Activated CD8-positive, alpha-beta memory T cell treated with anti-CD3 and anti-CD28 coated beads, Interleukin-2, amount 50 U/mL, for 24 hours (primary cell): ENCODE data around the gene GIT1.

Experiments
- DNase-seq: peaks from one replicate; pipeline ENCODE4 v3.0.0-alpha.2; 2020; ENCODE audit errors: extremely low read depth

The GIT1 gene

GRCh38 chr17:29615492-29616299, 26.2 kb upstream of the GIT1 start:
- DNase-seq = no peak

DNA sequence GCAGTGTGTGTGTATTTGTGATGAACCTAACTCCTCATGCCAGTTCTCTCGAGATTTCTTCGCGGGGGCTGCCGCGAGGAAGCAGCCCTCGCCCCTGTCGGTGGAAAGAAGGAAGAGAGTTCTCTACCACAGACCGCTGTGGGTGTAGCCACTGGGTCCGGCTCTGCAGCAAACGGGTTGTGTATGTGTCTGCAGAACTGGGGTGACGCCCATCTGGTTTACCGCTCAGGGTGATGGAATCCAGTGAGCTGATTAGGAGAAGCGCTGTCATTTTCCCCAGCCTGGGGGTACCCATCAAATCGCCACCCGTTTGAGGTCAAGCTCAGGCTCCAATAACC, 25.6 kb upstream of the GIT1 start:
- DNase-seq = no peak

- no peak for DNase-seq
These were observed 25.1 kb upstream of the GIT1 start for GRCh38 chr17:29614349-29615047.

- DNase-seq = no peak
These were observed 24.4 kb upstream of the GIT1 start for GRCh38 chr17:29613856-29614255.

GRCh38 chr17:29613352-29613837, 23.9 kb upstream of the GIT1 start:
- peak; percentile 78 for DNase-seq

- DNase-seq = no peak
These were observed 23.2 kb upstream of the GIT1 start for GRCh38 chr17:29612404-29613280.

- DNase-seq = no peak
These were observed 22.6 kb upstream of the GIT1 start for GRCh38 chr17:29612094-29612403.

- no peak for DNase-seq
These were observed 22.1 kb upstream of the GIT1 start for GRCh38 chr17:29611351-29612093.

DNA sequence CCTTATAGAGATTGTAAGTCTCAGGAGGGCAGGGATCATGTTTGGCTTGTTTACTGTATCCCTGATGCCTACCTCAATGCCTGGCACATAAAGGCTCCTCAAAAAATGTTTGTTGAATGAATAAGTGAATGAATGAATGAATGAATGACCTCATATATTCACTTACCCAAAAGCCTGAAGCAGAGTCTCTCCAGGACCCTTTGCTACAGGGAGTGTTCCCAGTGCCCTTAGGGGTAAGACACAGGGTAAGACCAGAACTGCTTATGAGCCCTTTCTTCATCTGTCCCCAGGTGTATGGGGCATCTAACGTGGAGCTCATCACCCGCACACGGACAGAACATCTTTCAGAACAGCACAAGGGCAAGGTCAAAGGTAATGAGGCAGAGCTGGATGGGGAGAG, 20.9 kb upstream of the GIT1 start:
- no peak for DNase-seq

DNA sequence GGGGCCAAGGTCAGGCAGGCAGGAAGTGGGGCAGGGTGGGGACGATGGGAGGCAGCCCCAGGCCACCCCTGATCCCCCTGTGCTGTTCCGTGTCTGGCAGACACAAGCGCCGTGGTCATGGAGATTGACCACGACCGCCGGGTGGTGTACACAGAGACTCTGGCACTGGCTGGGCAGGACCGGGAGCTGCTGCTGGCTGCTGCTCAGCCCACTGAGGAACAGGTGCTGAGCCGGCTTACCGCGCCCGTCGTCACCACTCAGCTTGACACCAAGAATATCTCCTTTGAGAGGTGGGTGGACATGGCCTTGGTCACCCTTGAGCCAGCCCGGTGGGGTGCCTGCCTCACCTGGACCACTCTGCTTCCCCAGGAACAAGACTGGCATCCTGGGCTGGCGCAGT, 19.5 kb upstream of the GIT1 start:
- DNase-seq = no peak

GRCh38 chr17:29607557-29608195, 18.2 kb upstream of the GIT1 start:
- DNase-seq = no peak

DNA sequence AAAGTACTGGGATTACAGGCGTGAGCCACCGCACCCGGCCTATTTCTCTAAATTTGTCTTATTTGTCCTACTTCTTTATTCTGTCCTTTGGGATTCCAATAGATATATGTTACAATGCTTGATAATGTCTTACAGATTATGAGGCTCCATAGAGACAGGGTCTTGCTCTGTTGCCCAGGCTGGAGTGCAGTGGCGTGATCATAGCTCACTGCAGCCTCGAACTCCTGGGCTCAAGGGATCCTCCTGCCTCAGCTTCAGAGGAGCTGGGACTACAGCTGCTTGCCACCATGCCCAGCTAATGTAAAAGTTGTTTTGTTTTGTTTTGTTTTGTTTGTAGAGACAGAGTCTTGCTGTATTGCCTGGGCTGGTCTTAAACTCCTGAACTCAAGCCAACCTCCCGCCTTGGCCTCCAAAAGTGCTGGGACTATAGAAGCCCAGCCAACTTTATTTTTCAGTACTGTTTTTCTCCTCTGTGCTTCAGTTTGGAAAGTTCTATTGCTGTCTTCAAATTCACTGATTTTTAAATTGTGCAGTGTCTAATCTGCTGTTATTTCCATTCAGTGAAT, 13.7 kb upstream of the GIT1 start:
- no peak for DNase-seq

DNA sequence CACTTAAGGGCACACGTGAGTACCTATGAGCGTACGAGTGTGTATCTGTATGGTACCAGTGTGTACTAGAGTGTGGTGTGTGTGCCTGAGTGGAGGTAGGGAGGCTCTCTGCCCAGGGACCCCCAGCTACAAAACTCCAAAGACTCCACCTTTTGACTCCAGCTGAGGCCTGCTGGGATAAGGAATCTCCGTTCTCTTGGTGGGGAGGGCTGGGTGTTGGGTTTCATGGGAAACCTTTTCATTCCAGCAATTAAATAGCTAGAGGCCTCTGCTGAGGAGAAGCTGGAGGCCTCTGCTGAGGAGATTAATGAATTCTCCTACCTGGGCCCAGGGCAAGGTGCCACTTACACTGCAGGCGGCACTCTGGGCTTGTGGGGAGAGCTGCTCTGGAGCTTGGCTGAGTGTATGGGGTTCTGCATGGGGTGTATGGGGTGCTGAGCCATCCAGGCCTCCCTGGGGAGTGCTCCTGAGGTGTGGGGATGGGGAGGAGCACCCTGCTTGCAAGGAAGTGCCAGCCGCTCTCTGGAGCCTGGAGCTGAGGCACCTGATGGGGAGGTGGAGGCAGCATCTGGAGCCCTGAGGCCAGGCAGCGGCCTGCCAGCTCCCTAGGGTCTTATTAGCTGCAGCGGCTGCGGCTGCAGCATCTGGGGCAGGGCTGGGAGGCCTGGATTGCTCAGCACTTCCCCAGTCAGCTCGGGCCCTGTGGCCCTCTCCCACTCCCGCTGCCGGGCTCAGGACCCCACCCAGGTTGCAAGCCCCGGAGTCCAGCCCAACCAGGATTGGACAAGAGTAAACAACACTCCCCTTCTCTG, 8.1 kb upstream of the GIT1 start:
- DNase-seq = no peak

DNA sequence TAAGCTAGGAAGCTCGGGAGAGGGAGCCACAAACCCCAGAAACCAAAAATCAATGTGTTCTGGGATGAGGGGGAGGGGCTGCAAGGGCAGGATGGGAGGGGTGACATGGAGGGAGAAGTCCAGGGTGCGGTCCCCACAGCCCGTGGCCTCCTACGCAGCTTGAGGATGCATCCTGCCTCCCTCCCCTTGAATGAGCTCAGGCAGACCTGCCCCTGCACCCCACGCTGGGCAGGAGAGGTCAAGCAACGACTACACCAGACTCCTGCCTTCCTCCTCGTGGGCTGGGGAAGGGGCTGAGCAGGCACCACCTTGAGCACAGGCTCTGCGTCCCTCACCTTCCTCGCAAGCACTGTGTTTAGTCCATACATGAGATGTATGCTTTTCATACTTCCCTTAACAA, 7.4 kb upstream of the GIT1 start:
- no peak for DNase-seq

GRCh38 chr17:29595943-29596774, 6.7 kb upstream of the GIT1 start:
- no peak for DNase-seq

- DNase-seq = no peak
These were observed 5.9 kb upstream of the GIT1 start for GRCh38 chr17:29595107-29595942.

DNA sequence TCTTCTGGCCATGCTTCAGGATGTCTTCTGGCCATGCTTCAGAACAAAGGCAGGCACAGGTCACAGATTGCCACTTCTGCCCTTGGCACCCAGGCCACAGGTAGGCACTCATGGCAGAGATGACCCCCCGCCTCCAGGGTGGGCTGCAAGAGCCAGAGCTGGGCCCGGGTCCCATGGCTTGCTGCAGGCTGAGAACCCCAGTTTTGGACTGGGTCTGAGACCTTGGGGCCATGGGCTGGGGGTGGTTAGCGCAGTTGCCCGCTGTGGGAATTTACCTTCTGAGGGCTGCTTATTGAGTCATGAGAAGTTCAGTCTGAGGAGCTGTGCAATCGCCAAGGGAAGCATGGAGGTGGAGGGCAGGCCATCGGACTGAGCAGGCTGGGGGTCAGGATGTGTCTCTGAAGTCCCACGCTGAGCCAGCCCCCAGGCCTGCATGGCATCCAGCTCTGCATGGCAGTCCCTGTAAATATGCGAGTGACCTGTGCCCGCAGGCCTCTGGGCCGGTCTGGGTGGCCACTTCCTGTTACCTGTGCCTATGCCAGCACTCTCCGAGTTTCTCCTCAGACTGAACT, 5.2 kb upstream of the GIT1 start:
- DNase-seq = no peak
